GM19035 (cell line): Measurements from ENCODE around the gene ATXN7.

Source experiments
- ATAC-seq: cut with Tn5 transposase; IDR thresholded peaks from one replicate; pipeline ENCODE4 v1.9.1; 2021; ENCODE audit not compliant: unreplicated experiment

Gene ATXN7

GRCh38 chr3:63862804-63863149 is 890 bp upstream of the ATXN7 start:
- ATAC-seq = no peak

- ATAC-seq = peak; percentile 54
Measured at GRCh38 chr3:63864008-63864964, 619 bp downstream of the ATXN7 start.

- no peak for ATAC-seq
Measured at GRCh38 chr3:63864965-63865327, 1.3 kb downstream of the ATXN7 start.

- no peak for ATAC-seq
Measured at GRCh38 chr3:63867225-63867624, 3.6 kb downstream of the ATXN7 start.

- ATAC-seq = no peak
Measured at GRCh38 chr3:63869940-63870614, 6.4 kb downstream of the ATXN7 start.

- ATAC-seq = no peak
Measured at GRCh38 chr3:63870615-63871005, 6.9 kb downstream of the ATXN7 start.

- no peak for ATAC-seq
Measured at GRCh38 chr3:63872135-63872924, 8.7 kb downstream of the ATXN7 start.

- ATAC-seq = no peak
Measured at GRCh38 chr3:63874769-63875168, 11.1 kb downstream of the ATXN7 start.

- no peak for ATAC-seq
Measured at GRCh38 chr3:63875510-63875909, 11.8 kb downstream of the ATXN7 start.

- no peak for ATAC-seq
Measured at GRCh38 chr3:63876260-63876659, 12.6 kb downstream of the ATXN7 start.

- no peak for ATAC-seq
Measured at GRCh38 chr3:63877737-63878393, 14.2 kb downstream of the ATXN7 start.

- no peak for ATAC-seq
Measured at GRCh38 chr3:63878394-63879060, 14.9 kb downstream of the ATXN7 start.

GRCh38 chr3:63880653-63881052 is 17.0 kb downstream of the ATXN7 start:
- no peak for ATAC-seq

- no peak for ATAC-seq
Measured at GRCh38 chr3:63886858-63887257, 23.2 kb downstream of the ATXN7 start.

GRCh38 chr3:63891518-63891917 is 27.9 kb downstream of the ATXN7 start:
- no peak for ATAC-seq

GRCh38 chr3:63892773-63893352 is 29.2 kb downstream of the ATXN7 start:
- no peak for ATAC-seq

- ATAC-seq = no peak
Measured at GRCh38 chr3:63895422-63896189, 31.9 kb downstream of the ATXN7 start.

GRCh38 chr3:63896332-63897030 is 32.8 kb downstream of the ATXN7 start:
- ATAC-seq = peak; percentile 71

GRCh38 chr3:63900010-63900409 is 36.3 kb downstream of the ATXN7 start:
- no peak for ATAC-seq
